ENCODE results near the gene CEACAM16.
"Not testable (repeated sequence)": the region's sequence is repeated elsewhere in the genome, so short reads cannot be mapped to it uniquely, and the experiment has no call there.

CEACAM16 gene

DNA sequence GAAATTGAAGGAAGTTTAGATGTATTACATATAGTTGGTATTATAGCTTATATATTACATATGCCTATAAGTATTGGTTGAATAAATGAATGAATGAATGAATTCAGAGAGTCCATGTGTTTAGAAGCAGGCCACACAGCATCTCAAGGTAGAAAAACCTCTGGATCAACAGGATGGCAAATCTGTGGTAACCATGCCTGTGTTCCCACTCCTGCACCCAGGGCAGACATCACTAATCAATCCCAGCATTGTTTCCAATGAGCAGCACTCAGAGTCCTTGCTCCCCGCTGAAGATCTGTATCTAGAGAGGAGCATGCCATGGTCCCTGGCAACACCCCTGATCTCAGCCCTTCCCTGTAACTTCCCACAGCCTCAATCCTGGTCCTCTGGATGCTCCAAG lies 26.7 kb upstream of the CEACAM16 start:
- in situ Hi-C loops (cut with MboI; ENCODE audit: low pct_unique_long_range_greater_than_20kb, low sequenced_read_pairs), result no loop called here
- no peak for DNase-seq

DNA sequence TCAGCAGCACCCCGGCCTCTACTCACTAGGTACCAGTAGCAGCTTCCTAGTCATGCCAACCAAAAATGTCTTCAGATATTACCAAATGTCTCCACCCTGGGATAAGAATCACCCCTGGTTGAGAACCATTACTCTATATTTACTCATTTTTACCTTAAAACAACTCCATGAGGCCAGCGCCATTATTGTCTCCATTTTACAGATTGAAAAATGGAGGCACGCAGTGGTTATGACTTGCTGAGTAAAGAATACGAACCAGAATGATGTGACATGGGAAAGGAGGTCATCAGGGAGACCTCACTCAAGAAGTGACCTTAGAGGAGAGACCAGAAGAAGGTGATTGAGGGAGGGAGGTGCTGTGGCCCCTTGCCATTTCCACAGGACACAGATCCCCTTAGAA lies 25.4 kb upstream of the CEACAM16 start:
- no peak for DNase-seq
- in situ Hi-C loops (cut with MboI; ENCODE audit: low pct_unique_long_range_greater_than_20kb, low sequenced_read_pairs), result no loop called here

DNA sequence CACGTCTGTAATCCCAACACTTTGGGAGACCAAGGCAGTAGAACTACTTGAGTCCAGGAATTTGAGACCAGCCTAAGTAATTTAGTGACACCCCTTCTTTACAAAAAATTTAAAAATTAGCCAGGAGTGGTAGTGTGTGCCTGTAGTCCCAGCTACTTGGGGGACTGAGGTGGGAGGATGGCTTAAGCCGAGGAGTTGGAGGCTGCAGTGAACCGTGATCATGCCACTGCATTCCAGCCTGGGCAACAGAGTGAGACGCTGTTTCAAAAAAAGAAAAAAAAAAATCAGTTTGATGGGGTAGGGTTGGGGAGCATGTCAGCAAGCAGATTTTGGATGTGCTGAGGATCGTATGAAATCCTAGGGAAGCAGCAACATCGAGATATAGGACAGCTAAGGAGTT lies 23.4 kb upstream of the CEACAM16 start:
- in situ Hi-C loops (cut with MboI; ENCODE audit: low pct_unique_long_range_greater_than_20kb, low sequenced_read_pairs), result no loop called here
- no peak for DNase-seq

DNA sequence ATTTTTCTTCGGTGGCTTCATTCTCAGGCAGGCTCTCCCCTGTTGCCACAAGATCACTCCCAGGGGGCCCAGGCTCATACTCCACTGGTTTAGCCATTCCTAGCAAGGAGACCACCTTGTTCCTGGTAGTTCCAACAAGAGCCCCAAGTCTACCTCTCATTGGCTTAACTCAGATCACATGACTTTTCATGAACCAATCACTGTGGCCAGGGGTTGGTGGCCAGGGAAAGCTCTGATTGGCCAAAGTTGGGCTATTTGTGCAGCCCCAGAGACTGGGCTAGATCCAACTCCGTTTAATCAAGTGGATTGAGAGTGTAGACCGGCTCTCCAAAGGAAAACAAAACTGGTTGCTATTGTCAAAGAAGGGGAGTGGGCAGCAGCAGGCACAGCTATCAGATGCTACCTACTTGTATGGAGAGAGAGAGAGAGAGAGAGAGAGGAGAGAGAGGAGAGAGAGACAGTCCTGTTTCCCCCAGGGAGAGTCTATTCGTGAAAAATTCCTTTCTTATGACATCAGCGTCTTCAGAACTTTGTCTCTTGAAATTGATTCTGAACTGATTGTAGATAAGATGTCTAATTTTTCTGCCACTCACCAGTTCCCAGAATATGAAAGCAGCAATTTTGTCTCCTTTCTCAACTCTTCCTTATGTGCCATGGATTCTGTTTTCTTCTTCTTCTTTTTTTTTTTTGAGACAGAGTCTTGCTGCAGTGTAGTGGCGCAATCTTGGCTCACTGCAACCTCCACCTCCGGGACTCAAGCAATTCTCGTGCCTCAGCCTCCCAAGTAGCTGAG lies 21.7 kb upstream of the CEACAM16 start:
- peak; percentile 33 for DNase-seq
- in situ Hi-C loops (cut with MboI; ENCODE audit: low pct_unique_long_range_greater_than_20kb, low sequenced_read_pairs), result no loop called here

DNA sequence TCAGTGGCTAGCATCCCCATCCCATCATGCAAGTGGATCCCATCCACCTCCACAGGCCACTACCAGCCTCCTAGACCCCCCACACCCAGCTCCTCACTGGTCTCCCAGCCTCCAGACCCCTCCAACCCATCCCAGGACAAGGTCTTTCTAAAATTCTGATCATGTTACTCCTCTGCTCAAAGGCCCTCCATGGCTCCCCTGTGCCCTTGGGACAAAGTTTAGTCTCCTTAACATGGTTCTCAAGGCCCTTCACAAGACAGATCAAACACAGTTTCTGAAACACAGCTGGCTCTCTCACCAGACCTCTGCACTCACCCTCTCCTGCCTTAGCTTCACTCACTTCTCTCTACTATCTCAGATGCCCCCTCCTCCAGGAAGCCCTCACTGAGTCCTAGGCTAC lies 18.4 kb upstream of the CEACAM16 start:
- in situ Hi-C loops (cut with MboI; ENCODE audit: low pct_unique_long_range_greater_than_20kb, low sequenced_read_pairs), result no loop called here
- DNase-seq, result no peak

DNA sequence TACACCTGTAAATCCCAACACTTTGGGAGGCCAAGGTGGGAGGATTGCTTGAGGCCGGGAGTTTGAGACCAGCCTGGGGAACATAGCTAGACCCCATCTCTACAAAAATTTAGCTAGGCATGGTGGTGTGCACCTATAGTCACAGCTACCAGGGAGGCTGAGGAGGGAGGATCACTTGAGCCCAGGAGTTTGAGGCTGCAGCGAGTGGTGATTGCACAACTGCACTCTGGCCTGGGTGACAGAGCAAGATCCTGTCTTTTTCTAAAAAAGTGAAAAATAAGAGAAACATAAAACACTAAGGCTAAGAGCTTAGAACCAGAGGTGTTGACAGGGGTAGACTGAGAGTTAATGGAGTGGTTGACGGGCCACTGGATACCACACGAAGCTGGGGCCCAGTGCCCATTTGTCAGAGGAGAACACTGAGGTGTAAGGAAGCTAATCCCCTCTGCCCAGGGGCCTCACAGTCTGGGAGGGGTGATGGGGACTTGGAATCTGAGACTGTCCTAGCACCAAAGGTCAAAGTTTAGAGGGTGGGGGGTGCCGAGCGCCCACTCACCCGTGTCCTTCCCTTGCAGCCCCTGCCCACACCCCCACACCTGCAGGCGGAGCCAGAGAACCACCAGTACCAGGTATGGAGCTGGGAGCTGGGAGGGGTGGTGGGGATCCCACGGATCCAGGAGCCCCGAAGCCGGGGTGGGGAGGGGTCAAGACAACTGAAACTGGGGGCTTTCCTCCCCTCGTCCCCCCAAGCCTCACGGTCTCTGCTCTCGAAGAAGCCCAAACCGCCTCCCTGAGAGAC lies 16.8 kb upstream of the CEACAM16 start:
- no peak for DNase-seq
- in situ Hi-C loops (cut with MboI; ENCODE audit: low pct_unique_long_range_greater_than_20kb, low sequenced_read_pairs), result no loop called here

DNA sequence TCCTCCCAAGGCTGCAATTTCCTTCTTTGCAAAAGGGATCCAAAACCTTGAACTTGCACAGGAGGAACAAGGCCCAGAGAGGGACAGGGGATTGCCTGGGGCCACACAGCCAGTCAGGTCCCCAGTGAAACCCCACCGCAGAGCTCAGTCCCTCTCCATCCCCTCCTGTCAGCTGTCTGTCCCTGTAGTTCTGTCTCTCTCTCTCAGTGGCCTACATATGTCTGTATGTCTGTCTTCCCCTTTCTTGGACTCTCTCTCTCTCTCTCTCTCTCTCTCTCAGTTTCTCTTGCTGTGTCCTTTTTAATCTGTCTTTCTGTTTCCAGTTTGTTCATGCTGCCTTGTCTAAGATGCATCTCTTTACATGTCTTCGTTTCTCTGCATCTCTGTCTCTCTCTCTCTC lies 16.1 kb upstream of the CEACAM16 start:
- in situ Hi-C loops (cut with MboI; ENCODE audit: low pct_unique_long_range_greater_than_20kb, low sequenced_read_pairs), result no loop called here

DNA sequence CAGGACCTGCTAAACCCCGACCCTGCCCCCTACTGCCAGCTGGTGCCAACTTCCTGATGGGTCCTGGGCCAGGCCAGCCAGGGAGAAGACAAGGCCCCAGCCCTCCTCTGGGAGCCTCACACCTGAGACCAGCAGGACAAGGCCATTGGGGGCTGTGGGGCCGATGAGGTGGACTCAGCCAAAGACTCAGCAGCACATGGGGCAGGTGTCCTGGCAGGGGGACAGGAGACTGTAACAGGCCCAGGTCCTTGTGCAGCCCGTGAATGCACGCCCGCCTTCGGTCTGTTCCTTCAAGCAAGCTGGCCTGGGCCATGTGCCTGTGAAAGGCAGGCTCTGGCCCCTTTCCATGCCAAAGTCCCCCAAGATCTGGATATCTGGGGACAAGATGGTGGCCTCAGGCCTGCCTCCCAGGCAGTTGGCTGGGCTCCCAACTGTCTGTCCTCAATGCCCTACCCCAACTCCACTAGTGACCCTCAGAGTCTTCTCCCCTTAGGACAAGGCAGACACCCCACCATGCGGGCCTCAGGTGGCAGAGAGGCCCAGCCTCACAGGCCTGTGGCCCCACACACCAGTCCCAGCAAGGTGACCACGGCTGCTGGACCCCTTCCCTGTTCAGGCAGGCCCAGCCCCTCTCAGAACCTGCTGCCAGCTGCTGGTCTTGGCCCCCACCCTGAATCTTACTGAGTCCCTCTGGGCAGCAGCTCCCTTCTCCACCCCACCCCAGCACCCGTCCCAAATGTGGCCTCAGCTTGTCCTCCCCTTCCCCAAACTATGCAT lies 15.3 kb upstream of the CEACAM16 start:
- in situ Hi-C loops (cut with MboI; ENCODE audit: low pct_unique_long_range_greater_than_20kb, low sequenced_read_pairs), result no loop called here
- no peak for DNase-seq

More for the DNA sequence above, 16.1 kb upstream of the CEACAM16 start:
- no peak for DNase-seq

DNA sequence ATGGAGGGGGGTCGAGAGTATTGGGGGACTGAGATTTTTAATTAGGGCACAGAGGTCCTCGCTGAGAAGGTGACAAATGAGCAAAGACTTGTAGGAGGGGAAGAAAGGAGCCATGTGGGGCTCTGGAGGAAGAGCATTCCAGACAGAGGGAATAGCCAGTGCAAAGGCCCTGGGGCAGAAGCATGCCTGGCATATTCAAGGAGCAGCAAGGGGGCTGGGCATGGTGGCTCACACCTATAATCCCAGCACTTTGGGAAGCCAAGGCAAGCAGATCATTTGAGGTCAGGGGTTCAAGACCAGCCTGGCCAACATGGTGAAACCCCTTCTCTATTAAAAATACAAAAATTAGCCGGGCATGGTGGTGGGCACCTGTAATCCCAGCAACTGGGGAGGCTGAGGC lies 14.6 kb upstream of the CEACAM16 start:
- in situ Hi-C loops (cut with MboI; ENCODE audit: low pct_unique_long_range_greater_than_20kb, low sequenced_read_pairs); DNase-seq: not testable (repeated sequence)

DNA sequence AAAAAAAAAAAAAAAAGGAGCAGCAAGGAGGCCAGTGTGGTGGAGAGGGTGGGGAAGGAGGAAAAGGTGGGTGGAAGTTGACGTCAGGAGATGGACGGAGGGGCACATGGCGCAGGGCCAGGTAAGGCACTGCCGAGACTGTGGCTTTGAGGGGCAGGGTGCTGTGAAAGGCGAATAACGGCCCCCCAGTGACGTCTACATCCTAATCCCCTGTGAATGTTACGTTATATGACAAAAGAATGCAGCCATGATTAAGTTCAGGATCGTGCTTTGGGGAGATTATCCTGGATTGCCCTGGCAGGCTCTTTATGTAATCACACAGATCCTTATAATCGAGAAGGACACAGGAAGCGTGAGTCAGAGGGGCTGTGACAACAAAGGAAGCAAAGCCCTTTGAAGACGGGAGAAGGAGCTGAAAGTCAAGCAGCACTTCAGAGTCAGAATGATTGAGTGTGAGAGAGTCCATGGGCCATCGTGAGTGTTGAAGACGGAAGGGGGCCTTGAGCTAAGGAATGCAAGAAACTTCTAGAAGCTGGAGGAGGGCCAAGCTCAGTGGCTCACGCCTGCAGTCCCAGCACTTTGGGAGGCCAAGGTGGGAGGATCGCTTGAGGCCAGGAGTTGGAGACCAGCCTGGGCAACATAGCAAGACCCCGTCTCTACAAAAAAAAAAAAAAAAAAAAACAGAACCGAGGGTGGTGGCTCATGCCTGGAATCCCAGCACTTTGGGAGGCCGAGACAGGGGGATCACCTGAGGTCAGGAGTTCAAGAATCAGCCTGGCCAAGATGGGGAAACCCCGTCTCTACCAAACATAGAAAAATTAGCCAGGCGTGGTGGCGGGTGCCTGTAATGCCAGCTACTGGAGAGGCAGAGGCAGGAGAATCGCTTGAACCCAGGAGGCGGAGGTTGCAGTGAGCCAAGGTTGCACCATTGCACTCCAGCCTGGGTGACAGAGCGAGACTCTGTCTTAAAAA lies 13.8 kb upstream of the CEACAM16 start:
- in situ Hi-C loops (cut with MboI; ENCODE audit: low pct_unique_long_range_greater_than_20kb, low sequenced_read_pairs), result no loop called here
- no peak for DNase-seq

DNA sequence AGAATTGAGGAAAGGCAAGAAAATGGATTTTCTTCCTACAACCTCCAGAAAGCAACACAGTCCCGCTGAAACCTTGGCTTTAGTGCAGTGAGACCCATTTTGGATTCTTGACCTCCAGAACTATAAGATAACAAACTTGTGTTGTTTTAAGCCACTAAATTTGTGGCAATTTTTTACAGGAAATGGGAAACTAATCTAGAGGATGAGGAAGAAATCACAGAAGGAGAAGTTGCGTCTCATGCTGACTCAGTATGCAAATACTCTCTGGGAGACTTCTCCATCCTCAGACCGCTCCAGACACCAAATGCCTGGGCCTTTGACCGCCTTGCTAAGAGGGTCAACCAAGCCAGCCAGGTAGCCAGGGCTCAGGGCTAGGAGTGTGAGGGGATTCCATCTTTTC lies 13.1 kb upstream of the CEACAM16 start:
- in situ Hi-C loops (cut with MboI; ENCODE audit: low pct_unique_long_range_greater_than_20kb, low sequenced_read_pairs), result no loop called here
- peak; percentile 36 for DNase-seq

DNA sequence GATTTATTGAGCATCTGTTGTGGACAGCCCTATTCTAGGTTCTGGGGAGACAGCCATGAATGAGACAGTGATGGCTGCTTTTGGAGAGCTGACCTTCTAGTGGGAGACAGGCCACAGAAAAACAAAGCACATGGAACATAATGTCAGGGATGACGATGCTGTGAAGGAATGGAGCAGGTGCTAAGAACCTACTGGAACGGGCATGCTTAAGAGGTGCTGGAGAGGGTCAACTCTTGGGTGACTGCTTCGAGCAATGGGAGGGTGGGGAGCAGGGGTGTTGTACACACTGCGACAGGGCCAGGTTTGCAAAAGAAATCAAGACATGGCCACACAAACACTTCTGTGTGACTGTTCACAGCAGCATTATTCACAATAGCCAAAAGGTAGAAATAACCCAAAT lies 12.1 kb upstream of the CEACAM16 start:
- in situ Hi-C loops (cut with MboI; ENCODE audit: low pct_unique_long_range_greater_than_20kb, low sequenced_read_pairs), result no loop called here
- DNase-seq, result no peak

DNA sequence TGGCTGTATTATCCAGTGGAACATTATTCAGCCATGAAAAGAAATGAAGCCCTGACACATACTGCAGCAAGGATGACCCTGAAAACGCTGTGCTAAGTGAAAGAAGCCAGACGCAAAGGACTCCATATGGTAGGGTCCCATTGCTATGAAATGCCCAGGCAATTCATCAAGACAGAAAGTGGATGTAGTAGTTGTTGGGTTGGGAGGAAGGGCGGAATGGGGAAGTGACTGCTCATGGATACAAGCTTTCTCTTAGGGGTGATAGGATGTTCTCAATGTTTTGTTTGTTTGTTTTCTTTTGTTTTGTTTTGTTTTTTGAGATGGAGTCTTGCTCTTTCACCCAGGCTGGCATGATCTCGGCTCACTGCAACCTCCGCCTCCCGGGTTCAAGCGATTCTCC lies 11.1 kb upstream of the CEACAM16 start:
- in situ Hi-C loops (cut with MboI; ENCODE audit: low pct_unique_long_range_greater_than_20kb, low sequenced_read_pairs), result no loop called here
- DNase-seq, result no peak

DNA sequence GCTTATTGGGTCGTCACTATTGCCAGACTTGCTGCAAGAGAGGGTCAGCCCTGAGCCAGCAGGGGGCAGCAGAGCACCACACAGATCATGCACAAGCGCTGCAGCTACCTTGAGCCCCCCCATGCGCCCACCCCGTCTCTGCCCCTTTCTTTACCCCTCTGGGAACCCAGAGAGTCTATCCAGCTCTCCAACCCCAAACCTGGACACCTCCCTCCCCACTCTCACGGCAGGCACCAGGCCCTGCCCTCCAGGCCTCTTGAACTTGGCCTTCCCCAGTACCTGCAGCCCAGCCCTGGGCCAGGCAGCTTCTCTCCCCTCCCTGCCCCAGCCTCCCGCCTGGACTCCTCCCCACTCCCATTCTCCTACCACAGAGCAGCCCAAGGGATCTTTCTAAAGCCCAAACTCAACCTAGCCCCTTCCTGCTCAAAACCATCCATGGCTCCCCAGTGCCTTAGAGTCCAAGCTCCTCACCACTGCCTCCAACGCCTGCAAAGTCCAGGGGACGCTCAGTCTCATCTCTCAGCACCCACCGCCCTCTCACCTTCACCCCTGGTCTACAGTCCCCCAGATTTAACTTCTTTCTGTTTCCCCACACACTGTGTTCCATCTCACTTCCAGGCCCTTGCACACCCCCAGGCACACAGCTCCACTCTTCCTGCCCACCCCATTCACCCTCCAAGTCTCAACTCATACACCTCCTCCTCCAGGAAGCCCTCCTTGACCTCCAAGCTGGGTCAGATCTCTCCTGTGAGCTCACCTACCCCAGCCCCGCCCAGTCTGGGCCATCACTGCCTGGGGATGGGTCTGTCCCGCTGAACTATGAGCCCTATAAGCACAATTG lies 9.4 kb upstream of the CEACAM16 start:
- peak; percentile 79 for DNase-seq
- in situ Hi-C loops (cut with MboI; ENCODE audit: low pct_unique_long_range_greater_than_20kb, low sequenced_read_pairs), result no loop called here

DNA sequence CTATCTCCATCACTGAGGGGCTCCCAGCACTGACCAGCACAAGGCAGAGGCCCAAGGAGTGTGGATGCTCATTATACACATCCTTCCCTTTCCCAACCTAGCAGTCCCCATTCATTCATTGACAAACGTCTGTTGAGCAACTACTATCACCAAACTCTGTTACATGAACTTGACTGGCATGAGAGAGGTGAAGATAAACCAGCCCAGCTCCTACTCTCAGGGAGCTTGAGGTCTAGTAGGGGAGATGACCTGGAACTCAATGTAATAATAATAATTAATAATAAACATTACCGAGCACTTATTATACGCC lies 8.9 kb upstream of the CEACAM16 start:
- DNase-seq, result no peak
- in situ Hi-C loops (cut with MboI; ENCODE audit: low pct_unique_long_range_greater_than_20kb, low sequenced_read_pairs), result no loop called here

DNA sequence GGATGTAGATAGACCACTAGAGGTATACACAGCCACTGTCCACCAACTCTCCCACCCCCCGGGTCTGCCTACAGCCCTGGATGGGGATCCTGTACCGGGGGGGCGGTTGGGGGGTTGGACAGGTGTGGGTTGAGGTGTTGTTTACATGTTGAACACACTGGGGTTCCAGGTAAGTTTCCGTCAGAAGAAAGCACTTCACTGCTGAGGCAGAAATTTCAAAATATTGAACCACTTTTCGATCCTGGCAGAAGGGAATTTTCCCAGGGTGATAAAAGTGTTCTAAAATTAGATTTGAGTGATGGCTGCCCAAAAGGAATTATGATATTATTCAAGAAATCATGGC lies 6.6 kb upstream of the CEACAM16 start:
- DNase-seq, result no peak
- in situ Hi-C loops (cut with MboI; ENCODE audit: low pct_unique_long_range_greater_than_20kb, low sequenced_read_pairs), result no loop called here

DNA sequence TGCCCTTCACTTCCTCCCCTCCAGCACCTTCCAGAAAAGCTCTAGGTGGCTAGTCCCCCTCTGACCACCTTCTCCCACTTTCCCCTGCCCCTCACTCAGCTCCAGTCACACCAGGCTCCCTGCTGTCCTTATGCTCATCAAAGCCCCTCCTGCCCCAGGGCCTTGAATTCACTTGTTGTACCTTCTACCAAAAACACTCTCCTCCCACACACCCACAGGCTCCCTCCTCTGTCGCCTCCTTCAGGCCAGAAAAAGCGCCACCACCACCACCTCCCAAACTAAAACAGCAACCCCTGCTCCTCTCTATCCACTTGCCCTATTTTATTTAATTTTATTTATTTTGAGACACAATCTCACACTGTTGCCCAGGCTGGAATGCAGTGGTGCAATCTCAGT lies 4.8 kb upstream of the CEACAM16 start:
- peak; percentile 65 for DNase-seq
- in situ Hi-C loops (cut with MboI; ENCODE audit: low pct_unique_long_range_greater_than_20kb, low sequenced_read_pairs), result no loop called here

DNA sequence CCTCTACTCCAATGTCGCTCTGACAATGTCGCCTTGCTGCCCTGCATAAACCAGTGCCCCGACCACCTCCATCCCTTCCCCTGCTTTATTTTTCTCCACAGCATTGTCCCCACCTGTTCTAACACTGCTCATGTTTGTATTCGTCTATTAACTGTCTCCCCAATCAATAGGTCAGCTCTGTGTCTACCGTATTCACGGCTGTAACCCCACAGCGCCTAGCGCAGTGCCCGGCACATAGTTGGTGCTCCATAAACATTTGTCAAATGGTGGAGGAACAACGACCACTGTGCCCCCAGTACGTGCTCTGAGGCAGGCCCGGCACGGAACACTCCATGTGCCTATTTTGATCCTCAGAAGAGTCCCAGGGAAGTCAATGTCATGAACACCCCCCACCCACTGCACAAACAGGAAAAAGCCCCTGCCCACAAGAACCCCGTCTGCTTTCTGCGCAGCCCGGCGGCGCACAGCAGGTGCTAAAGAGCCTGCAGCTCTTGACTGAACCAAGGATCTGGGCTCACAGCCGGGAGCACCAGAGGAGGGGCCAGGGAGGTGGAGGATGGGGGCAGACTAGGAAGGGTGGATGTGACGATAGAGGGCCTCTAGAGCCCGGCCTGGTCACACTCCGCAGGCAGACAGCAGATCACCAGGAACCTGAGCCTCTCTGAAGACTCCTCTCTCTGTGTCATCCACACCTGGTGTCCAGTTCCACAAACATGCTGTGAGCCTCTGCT lies 1.8 kb upstream of the CEACAM16 start:
- in situ Hi-C loops (cut with MboI; ENCODE audit: low pct_unique_long_range_greater_than_20kb, low sequenced_read_pairs), result no loop called here
- DNase-seq, result no peak
